GM13977 (cell line): Measurements from ENCODE around the gene SCARB1.

Experiments used
- DNase-seq: peaks from one replicate; pipeline ENCODE4 v3.0.0; 2012; ENCODE audit warnings: low spot score
- CTCF ChIP-seq: IDR thresholded peaks from 2 replicates; pipeline ENCODE4 v1.5.1; 2012; ENCODE audit warnings: mild to moderate bottlenecking, control low read depth; ENCODE audit not compliant: insufficient read depth; ENCODE audit errors: extremely low read depth, missing control alignments
- in situ Hi-C: fragments of 300-500 bp; cut with MboI; formaldehyde crosslinking; loops from one replicate; pipeline ENCODE4 v1.12.0; 2022; ENCODE audit warnings: low sequenced_read_pairs, low pct_unique_long_range_greater_than_20kb, mixed read lengths, inconsistent platforms; ENCODE audit not compliant: unreplicated experiment

The SCARB1 gene

GRCh38 chr12:124820199-124820598 lies 43.5 kb downstream of the SCARB1 start:
- no peak for DNase-seq
- TF ChIP-seq CTCF: no peak
- in situ Hi-C loops: no loop called here

GRCh38 chr12:124819525-124819924 lies 44.1 kb downstream of the SCARB1 start:
- no peak for DNase-seq
- in situ Hi-C loops: no loop called here
- TF ChIP-seq CTCF: no peak

GRCh38 chr12:124819080-124819479 lies 44.6 kb downstream of the SCARB1 start:
- in situ Hi-C loops: no loop called here
- no peak for TF ChIP-seq CTCF
- DNase-seq: no peak

GRCh38 chr12:124817076-124818000 lies 46.3 kb downstream of the SCARB1 start:
- in situ Hi-C loops: no loop called here
- no peak for TF ChIP-seq CTCF
- DNase-seq: no peak

- DNase-seq: no peak
- TF ChIP-seq CTCF: no peak
- in situ Hi-C loops: no loop called here
Measured at GRCh38 chr12:124816295-124816854, 47.3 kb downstream of the SCARB1 start.

GRCh38 chr12:124814741-124815613 lies 48.7 kb downstream of the SCARB1 start:
- no peak for TF ChIP-seq CTCF
- no peak for DNase-seq
- in situ Hi-C loops: no loop called here
